Measurements from ENCODE around the gene OR4F6. TPM values are rescaled to one million over a fixed set of nuclear protein-coding genes. Genes with fewer than 3 reads are reported as not detected.

The OR4F6 gene
- total RNA-seq, 1 donor from 2014 or later: not detected

- no peak overlapping the region for H3K4me3 Mint-ChIP-seq (ENCODE audit: unreplicated experiment)
- H3K9me3 Mint-ChIP-seq (ENCODE audit: unreplicated experiment): no peaks in the 10 kb centered on the region
- no peaks in the 10 kb centered on the region for H3K36me3 Mint-ChIP-seq (ENCODE audit: low read depth, unreplicated experiment)
- no peak overlapping the region for H3K27ac Mint-ChIP-seq (ENCODE audit: unreplicated experiment)
- TF ChIP-seq, protein P1, sequence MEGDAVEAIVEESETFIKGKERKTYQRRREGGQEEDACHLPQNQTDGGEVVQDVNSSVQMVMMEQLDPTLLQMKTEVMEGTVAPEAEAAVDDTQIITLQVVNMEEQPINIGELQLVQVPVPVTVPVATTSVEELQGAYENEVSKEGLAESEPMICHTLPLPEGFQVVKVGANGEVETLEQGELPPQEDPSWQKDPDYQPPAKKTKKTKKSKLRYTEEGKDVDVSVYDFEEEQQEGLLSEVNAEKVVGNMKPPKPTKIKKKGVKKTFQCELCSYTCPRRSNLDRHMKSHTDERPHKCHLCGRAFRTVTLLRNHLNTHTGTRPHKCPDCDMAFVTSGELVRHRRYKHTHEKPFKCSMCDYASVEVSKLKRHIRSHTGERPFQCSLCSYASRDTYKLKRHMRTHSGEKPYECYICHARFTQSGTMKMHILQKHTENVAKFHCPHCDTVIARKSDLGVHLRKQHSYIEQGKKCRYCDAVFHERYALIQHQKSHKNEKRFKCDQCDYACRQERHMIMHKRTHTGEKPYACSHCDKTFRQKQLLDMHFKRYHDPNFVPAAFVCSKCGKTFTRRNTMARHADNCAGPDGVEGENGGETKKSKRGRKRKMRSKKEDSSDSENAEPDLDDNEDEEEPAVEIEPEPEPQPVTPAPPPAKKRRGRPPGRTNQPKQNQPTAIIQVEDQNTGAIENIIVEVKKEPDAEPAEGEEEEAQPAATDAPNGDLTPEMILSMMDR (IDR thresholded peaks at IDR 0.05; ENCODE audit: unreplicated experiment): no peak
- peaks cover 1% of the 10 kb centered on the region for H3K27me3 Mint-ChIP-seq (ENCODE audit: unreplicated experiment)
- DNase-seq (ENCODE audit: low spot score): no peak
- H3K4me1 Mint-ChIP-seq (ENCODE audit: unreplicated experiment): no peaks in the 10 kb centered on the region
These were observed 4.9 kb downstream of the OR4F6 start for GRCh38 chr15:101808201-101808600.

DNA sequence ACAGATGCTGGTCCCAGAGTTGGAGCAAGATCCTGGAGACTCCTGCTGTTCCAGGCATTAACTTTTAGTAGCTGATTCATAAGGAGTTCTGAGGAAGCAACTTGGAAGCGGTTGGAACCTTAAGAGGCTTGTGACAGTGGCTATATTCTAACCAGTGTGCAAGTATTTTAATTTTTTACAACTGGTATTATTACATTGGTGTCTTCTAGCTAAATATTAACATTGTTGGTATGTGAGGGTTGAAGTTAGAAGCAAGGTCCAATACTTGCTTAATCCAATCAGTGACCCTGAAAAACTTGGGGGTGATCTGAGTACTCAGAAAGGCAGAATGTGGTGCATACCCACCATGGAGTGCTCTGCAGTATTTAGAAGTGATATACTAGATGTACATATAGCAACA, 7.1 kb downstream of the OR4F6 start:
- DNase-seq (ENCODE audit: low spot score): no peak
- Mint-ChIP-seq H3K9me3 (ENCODE audit: unreplicated experiment) (no peaks in the 10 kb centered on the region), H3K36me3 (ENCODE audit: low read depth, unreplicated experiment) (no peaks in the 10 kb centered on the region), H3K27me3 (ENCODE audit: unreplicated experiment) (peaks cover 1% of the 10 kb centered on the region), H3K4me1 (ENCODE audit: unreplicated experiment) (no peaks in the 10 kb centered on the region), H3K27ac (ENCODE audit: unreplicated experiment) (no peak overlapping the region), H3K4me3 (ENCODE audit: unreplicated experiment) (no peak overlapping the region)
- TF ChIP-seq, protein P1 (IDR thresholded peaks at IDR 0.05; ENCODE audit: unreplicated experiment): no peak

DNA sequence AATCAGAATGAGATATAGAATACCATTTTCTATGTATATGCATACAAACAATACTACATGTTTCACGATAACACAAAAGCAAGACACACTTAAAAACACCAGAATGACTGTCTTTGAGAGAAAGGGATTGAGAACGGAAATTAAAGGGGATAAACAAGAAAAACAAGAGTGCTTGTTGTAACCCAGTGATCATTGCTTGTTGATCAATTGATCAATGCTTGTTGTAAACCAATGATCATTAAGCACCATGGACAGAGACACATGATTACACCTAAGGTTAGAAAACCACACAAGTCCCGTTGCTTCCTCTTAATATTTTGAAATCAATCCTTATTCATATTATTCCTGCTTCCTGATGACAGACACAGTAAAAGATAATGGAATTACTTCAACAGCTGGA, 7.6 kb downstream of the OR4F6 start:
- Mint-ChIP-seq H3K36me3 (ENCODE audit: low read depth, unreplicated experiment) (no peaks in the 10 kb centered on the region), H3K27me3 (ENCODE audit: unreplicated experiment) (no peaks in the 10 kb centered on the region), H3K9me3 (ENCODE audit: unreplicated experiment) (no peaks in the 10 kb centered on the region), H3K4me3 (ENCODE audit: unreplicated experiment) (no peak overlapping the region), H3K27ac (ENCODE audit: unreplicated experiment) (no peak overlapping the region), H3K4me1 (ENCODE audit: unreplicated experiment) (no peaks in the 10 kb centered on the region)
- no peak for DNase-seq (ENCODE audit: low spot score)
- TF ChIP-seq, protein P1 (IDR thresholded peaks at IDR 0.05; ENCODE audit: unreplicated experiment): no peak

DNA sequence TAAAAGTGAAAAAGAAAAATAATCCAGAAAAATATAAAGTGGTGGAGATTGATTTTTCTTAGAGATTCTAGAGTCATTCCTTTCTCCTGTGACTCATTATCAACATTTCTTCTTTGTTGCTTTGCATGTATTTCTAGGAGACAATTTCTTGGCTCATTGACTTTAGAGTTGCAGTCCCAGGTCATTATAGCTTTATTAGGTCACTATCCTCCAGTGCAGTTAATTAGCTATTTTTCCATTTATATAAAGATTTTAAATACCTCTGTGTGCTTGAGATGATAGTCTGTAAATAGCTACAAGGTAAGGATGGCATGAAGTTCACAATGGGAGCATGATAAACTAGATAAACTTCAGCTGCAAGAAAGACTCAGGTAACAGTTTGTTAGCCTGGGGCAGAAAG, 8.6 kb downstream of the OR4F6 start, which contains the start of gene OR4F15:
Gene OR4F15, plus strand, starts transcription at position 301 of the 400 bp plus-strand sequence. CDS start 5,985 bp downstream, outside the sequence.
- Mint-ChIP-seq H3K27ac (ENCODE audit: unreplicated experiment) (no peak within 1 kb of the TSS), H3K27me3 (ENCODE audit: unreplicated experiment) (no peaks in the 10 kb centered on the region), H3K4me3 (ENCODE audit: unreplicated experiment) (no peak within 1 kb of the TSS), H3K36me3 (ENCODE audit: low read depth, unreplicated experiment) (no peaks in the 10 kb centered on the region), H3K9me3 (ENCODE audit: unreplicated experiment) (no peaks in the 10 kb centered on the region), H3K4me1 (ENCODE audit: unreplicated experiment) (no peaks in the 10 kb centered on the region)
- no peak for DNase-seq (ENCODE audit: low spot score)
- TF ChIP-seq, protein P1 (IDR thresholded peaks at IDR 0.05; ENCODE audit: unreplicated experiment): no peak

DNA sequence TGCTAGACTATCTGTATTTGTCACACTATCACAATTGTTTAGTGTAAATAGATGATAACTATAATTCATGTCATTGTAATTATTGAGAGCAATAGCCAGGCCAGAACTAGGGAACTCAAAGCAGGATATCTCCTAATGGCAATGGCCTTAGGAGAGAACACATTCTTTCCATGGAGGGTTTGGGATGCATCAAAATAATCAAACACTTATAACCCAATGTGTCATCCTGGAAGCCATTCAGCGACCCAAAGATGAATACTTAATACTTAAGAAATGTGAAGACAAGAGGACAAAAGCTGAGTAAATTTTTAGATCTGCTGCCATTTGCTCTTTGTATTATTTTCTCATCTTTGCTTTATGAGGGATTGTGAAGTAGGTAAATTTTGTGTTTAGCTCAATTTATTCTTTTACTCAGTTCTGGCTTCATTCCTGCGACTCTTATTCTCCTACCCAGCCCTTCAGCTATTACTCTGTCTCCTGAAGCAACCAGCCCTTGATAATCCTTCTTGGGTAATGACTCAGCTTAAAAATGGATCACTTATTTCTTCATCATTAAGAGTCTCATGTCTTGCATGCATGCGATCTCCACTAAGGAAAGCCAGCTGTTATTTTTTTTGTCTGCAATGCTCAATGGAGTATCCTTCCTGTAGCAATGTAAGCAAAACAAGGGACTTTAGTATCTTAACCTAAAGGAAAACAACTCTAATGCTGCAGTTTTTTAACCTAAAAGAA, 10.7 kb downstream of the OR4F6 start:
- H3K4me1 Mint-ChIP-seq (ENCODE audit: unreplicated experiment): no peaks in the 10 kb centered on the region
- H3K4me3 Mint-ChIP-seq (ENCODE audit: unreplicated experiment): no peak overlapping the region
- no peak overlapping the region for H3K27ac Mint-ChIP-seq (ENCODE audit: unreplicated experiment)
- no peaks in the 10 kb centered on the region for H3K36me3 Mint-ChIP-seq (ENCODE audit: low read depth, unreplicated experiment)
- H3K9me3 Mint-ChIP-seq (ENCODE audit: unreplicated experiment): no peaks in the 10 kb centered on the region
- no peak for DNase-seq (ENCODE audit: low spot score)
- no peaks in the 10 kb centered on the region for H3K27me3 Mint-ChIP-seq (ENCODE audit: unreplicated experiment)
- TF ChIP-seq, protein P1 (IDR thresholded peaks at IDR 0.05; ENCODE audit: unreplicated experiment): no peak

Data from endothelial cell (in vitro differentiated cells).